GM21717 (cell line): ENCODE measurements around the gene HSBP1.

Experiments used
- ATAC-seq: cut with Tn5 transposase; IDR thresholded peaks from one replicate; pipeline ENCODE4 v1.9.1; 2021; ENCODE audit warnings: mild to moderate bottlenecking, moderate library complexity; ENCODE audit not compliant: unreplicated experiment

The HSBP1 gene

DNA sequence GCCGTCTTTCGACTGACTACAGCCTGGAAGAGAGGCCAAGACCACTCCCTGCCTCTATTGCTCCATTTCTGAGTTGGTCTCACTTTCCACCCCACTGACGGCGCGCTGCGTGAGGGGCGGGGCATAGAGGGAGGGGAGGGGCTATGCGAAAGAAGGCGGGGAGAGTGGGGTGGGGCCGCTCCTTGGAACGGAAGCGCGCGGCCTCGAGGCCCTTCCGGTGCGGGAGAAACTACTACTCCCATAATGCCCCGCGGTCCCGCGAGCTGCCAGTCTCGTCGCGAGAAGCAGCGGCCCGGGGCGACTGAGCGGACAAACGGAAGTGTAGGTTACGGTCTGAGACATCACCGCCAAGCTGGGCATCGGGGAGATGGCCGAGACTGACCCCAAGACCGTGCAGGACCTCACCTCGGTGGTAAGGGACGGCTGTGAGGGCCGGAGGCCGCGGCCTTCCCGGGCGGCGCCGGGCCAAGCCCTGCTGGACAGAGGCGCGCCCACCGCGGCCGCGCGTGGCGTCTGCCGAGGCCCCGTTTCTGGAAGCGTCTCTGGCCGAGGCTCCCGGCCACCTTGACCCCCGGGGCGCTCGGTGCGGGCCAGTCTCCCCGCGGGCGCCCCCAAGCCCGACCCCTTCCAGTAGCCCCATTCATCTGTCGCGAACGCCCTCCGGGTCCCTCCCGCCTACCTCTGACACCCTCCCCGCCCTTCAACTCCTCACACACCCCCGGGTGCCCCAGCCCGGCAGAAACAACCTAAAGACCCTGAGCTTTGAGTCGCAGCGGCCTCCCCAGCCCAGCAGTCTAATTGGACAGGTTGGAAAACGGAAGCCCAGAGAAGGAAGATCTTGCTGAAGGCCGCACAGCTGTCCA, at the start of gene HSBP1:
Gene HSBP1 (plus strand): TSS at position 269 of the 863 bp plus-strand sequence. CDS start 99 bp downstream, at position 368.
- peak; percentile 94 for ATAC-seq

DNA sequence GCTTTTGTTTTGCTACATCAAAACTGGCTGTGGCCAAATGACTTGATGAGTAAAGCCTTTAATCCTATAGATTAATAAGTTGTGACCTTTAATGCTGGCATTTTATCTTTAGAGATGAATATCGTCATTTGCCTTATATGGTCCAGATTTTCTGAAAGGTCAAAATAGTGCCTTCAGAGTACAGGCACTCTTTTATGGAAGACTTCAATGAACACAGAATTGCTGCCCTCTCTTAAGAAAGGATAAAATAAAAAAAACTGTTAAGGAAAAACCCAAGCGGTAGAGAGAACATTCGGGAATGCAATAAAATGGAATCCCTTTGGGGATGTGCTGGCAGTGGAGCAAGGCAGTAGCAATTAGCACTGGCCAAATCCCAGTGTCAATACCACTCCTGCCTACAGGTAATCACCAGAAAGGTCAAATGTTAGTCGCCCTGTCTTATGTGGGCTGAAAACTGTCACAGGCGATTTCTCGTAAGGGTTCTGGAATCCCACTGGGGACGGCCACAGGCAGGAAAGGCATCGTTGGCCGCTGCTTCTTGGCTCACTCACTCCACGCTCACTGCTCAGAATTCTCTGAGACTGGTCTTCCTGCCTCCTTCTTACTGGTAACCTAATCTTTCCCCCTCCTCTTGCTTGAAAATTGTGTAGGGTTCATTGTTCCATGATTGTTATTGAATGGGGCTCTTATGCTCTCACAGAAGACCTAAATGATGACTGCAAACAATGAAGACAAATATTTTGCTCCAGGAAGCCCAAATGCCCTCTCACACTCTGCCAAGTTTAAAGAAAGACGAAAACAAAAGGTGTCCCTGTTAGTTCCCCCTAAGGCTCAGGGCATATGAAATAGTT, 45.4 kb upstream of the HSBP1 start:
- no peak for ATAC-seq

DNA sequence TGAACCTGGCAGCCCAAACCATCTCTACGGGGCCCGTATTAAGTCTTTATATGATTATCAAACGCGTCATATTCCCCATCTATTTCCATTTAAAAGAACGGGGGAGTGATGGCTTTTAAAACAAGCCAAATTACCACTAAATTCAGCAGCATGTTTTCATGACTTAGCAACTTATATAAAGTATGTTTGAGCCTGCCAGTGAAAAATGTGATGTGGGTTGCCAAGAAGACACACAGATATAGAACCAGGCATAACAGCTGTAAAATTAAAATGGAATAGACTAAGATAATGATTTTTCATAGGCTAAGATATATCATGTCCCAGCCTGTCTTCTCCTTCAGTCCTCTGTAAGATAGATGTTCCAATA, 44.8 kb upstream of the HSBP1 start:
- ATAC-seq: no peak

DNA sequence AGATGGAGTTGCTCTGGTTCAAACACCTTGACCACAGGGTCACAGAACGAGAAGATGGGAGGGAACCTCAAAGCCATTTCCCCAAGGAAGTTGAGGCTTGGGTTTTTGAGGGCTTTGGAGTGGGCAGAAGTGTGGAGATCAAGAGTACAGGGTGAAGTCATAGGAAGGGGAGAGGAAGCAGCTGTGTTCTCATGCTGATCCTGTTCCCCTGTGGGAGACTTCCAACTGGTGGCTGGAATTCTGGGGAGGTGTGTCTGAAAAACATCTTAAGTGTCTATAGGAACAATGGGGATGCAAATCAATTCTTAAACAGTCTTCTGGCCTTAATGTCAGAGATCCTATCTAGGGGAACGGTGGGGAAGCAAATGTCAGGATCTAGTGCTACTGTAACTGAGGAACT, 38.8 kb upstream of the HSBP1 start:
- ATAC-seq: no peak

DNA sequence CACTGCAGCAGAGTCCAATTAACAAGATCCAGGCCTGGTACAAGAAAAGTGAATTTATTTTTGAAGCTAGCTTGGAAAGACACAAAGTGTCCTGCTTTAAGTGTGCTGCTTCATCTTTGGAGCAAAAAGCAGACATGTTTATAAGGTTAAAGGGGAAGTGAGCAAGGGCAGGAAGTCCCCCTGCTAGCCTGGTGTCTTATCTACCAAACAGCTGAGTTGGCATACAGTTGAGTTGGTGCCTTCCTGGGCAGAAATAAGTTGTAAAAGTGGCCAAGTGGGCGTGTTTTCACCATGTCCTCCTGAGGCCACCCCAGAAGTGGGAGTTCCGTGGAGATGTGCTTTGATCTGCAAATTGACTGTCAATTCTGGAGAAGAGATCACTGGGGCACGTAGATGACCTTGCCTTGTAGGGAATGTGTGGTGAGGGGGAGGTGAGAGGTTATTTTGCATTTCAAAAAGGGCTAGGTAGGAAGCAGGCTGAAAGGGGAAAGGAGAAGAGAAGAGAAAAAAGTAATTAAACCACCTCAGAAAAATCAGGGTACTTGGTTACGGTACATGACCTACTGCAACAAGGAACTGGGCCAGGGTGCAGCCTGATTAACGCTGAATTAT, 38.3 kb upstream of the HSBP1 start:
- ATAC-seq: no peak

DNA sequence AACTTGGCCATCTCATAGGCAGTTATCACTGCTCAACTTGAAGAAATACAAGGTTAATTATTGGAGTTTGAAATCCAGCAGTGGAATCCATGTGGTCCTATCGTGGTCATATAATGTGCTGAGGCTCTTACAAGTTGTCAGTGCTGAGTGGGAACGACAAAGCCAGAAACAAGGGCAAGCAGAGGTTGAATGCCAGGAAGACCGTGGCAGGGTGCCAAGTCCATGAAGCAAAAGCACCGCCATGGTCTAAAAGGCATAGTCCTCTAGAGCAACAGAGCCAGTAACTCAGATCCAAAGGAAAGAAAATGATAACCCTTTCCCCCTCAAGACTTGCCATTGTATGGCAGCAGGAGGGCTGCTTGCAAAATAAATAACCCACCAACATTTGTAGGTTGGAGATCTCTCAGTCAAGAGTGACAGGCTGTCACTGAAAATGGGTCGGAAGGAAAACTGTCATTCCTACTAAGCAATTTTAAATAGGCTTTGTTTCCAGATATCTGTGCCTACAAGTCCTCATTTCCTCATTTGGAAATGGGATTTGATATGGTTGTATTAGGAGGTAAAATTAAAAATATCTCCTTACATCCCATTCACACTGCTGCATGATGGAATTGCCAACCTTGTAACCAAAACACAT, 36.4 kb upstream of the HSBP1 start:
- ATAC-seq: no peak

DNA sequence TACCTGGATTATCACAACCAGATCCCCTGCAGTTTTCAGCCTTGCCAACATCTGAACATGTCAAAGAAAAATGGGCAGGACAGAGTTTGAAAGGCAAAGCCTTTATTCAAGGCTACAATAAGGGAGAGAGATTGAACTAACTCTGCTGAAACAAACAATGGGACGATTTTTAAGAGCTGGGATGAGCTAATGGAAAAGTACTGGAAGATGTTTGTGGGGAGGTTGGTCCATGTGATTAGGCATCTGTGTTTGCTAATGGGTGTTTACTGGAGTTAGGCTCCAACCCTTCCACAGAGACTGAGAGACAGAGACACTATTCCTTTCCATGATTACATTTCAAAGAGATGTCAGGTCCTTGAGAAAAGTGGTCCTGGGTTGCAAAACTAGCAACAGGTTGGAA, 35.0 kb upstream of the HSBP1 start:
- no peak for ATAC-seq

DNA sequence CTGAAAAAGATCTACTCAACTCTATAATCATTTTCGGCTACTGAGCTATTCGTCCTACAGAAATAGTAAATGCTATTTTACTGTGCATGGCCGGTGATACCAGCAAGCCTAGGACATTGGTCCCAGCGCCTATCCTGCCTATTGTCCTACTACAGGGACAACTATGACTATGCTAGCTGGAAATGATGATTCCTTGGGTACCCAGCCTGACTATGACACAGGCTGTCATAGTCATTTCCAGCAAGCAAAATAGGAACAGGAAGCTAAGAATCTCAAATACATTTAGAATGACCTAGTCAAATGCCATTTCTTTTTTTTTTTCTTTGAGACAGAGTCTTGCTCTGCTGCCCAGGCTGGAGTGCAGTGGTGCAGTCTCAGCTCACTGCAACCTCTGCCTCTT, 33.7 kb upstream of the HSBP1 start:
- no peak for ATAC-seq

DNA sequence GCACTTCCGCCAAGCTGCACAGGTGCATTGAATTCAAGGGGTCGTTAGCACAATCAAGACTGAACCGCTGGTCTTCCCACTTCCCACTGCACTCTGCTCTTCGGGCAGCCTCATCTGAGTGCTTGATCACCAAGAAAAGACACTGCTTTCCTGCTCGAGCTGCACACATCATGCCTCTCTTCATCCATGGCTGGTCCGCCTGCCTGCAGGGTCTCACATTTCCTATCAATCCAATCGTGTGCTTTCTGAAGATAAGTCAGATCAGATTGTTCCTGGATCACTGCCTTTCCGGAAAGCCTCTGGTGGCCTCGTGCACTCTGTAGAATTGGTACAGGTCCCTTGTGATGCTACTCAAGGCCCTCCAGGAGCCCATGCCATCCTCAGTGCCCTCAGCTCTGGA, 30.8 kb upstream of the HSBP1 start:
- no peak for ATAC-seq

DNA sequence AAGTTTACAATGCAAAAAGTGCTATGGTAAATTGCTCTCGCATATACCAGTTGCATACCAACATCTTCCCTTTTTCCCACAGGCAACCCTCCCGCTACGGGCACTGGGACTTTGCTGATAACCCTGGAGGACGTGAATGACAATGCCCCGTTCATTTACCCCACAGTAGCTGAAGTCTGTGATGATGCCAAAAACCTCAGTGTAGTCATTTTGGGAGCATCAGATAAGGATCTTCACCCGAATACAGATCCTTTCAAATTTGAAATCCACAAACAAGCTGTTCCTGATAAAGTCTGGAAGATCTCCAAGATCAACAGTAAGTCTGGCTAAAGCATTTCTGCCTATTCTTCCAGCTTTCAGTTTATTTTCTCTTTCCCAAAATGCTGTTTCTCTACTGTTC, 27.9 kb upstream of the HSBP1 start:
- ATAC-seq: no peak

DNA sequence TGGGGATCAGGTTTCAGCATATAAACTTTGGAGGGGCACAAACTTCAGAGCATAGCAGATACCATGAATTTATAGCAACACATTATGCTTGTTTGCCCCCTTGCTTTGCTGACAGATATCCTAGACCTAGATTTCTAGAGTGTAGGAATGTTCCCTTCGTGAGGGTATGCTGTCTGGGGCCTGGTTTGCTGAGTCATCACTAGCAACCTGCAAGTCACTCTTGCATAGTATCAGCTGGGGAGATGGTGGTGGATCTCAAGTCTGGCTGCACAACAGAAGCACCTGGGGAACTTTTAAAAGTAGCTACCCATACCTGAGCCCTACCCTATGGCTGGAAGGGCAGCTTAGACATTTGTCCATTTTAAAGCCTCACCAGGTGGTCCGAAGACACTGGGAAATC, 22.3 kb upstream of the HSBP1 start:
- ATAC-seq: no peak

DNA sequence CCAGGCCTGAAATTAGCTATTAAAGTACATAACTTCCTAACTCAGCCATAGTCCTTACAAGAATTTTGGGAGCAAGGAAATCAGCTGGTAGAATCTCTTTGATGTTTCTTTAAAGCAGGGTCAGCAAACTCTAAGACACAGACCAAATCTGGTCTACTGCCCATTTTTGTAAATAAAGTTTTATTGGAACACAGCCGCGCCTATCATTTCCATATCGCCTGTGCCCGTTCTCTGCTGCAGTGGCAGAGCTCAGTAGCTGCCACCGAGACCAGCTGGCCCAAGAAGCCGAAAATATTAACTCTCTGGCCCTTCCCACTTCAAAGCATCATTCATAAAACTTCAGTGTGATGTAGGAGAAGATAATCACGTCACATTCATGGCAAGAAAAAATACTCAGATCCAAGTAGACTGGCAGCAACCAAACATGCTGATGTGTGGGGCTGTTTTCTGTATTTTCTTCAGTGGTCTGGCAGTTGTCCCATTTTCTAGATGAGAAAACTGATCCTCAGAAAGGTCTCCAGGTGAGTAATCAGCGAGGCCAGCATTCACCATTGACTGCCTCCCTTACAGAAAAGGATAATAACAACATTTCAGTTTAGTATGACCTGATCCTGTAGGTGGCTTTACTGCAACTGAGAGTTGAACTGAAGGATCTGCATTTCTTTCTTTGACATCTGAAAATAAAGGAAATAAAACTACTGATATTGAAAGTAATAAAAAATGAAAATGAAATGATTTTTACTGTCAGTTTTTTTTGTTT, 18.0 kb upstream of the HSBP1 start:
- ATAC-seq: peak; percentile 59

DNA sequence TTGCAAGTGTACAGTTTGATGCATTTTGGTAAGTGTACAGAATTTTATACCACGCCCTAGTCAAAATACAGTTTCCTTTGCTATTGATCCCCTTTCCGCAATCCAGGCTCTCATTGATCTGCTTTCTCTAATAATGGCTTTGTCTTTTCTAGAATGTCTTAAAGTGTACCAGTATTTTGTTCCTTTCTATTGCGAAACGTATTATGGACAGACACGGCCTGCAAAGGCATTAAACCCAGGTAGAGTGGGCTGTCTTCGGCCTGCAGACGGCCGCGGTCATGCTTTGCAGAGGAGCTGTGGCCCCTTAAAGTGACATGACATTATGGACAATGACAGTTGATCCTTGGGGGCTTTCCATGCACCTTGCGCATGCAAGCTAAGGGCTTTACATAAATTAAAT, 15.9 kb upstream of the HSBP1 start:
- no peak for ATAC-seq

DNA sequence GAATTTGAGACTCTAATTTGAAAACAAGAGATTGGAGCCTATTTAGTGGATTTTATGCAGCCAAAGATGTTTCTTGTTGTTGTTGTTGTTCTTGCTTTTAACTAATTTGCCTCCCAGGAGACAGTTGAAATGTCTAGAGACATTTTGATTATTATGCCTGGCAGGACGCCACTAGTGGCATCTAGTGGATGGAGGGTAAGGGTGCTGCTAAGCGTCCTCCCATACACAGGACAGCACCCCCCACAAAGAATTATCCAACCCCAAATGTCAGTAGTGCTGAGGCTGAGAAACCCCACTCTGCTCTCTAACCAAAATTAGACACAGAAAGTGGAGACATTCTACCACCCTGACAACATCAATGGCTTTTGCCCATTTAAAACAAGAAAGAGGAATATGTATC, 15.4 kb upstream of the HSBP1 start:
- ATAC-seq: no peak

DNA sequence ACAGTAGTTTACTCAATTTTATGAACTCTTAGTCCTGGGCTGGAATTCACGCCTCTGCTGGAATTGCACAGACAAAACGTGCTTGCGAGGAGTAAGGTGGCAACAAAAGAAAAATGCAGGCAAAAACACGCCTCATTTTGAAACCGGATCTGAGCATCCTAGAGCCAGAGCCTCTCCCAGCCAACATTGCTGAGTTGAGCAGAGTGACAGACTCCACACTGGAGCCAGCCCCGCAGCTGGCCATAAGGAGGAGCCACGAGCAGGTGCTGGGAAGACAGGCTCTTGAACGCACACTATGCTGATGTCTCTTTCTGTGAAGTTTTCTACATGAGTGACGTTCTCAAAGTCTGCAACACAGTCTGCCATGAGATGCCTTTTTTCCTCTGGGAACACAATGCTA, 14.6 kb upstream of the HSBP1 start:
- no peak for ATAC-seq

DNA sequence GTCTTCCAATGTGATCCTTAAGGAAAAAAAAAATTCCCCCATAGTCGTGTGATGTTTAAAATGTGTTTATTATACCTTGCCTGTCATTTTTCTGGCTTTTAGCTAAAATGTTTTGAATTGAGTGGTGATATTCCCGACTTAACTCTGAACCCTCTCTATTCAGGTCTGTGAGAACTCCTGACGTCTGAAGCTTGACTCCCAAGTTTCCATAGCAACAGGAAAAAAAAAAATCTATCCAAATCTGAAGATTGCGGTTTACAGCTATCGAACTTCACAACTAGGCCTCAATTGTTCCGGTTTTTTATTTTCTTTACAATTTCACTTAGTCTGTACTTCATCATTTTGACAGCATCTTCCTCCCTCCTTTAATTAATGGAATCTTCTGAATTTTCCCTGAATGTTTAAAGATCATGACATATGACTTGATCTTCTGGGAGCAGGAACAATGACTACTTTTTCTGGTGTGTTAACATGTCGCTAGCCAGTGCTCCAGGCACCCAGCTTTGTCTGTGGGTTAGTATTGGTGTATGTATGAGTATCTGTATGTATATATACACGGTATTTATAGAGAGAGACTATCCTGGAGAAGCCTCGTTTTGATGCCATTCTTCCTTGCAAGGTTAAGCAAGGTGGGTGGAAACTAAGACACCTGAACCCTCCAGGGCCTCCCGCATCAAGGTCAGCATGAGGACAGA, 12.8 kb upstream of the HSBP1 start:
- no peak for ATAC-seq

DNA sequence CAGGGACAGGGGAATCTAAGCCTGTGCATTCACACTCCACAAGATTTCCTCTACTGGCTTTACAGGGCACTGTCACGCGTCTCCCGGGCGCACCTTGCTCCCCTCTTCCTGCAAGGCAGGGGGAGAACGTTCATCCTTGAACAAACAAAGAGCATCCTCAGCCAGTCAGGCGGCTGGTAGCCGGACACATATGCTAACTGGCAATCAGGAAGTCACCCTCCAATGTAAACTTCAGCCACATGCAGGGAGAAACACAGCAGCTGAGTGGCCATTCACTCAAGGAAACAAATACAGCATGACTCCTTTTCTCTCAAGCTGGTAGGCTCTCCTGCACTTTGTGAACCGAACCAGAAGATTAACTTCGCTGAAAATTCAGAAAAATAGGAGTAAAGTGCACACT, 10.8 kb upstream of the HSBP1 start:
- no peak for ATAC-seq

DNA sequence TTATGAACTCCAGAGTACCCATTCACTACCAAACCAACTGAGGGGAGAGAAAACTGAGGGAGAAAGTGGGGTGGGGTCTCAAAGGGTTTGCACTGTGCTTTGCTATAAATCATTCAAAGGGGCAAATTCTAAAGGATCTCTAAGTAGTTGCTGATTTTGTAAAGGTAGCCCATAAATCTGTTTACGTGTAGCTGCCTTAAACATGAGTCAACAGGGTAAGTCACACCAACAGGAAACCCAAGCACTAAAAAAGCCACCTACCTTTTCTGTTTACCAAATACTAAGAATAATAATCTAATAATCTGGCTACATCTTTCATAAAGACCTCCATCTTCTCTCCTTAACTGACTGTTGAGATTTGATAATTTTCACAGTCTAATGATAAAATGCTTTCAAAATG, 8.4 kb upstream of the HSBP1 start:
- ATAC-seq: no peak

DNA sequence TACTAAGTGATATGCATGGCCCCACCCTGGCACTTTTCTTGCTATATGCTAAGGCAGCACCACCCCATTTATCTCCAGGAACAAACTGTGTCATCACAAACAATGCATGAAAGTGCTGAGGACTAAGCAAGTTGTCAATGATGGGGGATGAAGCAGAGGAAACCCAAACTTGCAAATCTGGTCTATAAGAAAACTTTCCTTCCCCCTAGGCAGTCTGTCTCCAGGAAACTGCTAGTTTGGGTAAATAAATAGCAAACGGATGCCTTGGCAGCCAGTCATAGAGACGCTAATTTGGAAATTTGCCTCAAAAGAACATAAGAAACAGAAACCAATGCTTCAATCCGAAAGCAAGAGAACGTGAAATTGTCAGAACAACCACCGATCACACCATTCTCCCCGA, 5.6 kb upstream of the HSBP1 start:
- no peak for ATAC-seq
